Thyroid gland (tissue), 4 donors: ENCODE data around the gene PIGP.

Experiments used
- POLR2A ChIP-seq, 2 donors: fragments of 450-650 bp; IDR thresholded peaks; one replicate each; pipeline ENCODE4 v1.6.1; 2017; ENCODE audit warnings: antibody characterized with exemption in 2 of 2, mild to moderate bottlenecking in 2 of 2, moderate library complexity in 1 of 2
- TF ChIP-seq, protein P1 (sequence below), 6 experiments: fragments of 200-600 bp in 3 of 6; fragments of 450-650 bp in 3 of 6; sonication (generic) in 3 of 6; IDR thresholded peaks; one replicate each; pipeline ENCODE4 v1.5.1; 2016 to 2019; ENCODE audit warnings: antibody characterized with exemption in 6 of 6, mild to moderate bottlenecking in 2 of 6, inconsistent platforms in 1 of 6, moderate library complexity in 1 of 6

GRCh38 chr21:37093977-37094376 lies 21.1 kb upstream of the PIGP start:
- TF ChIP-seq, protein P1, sequence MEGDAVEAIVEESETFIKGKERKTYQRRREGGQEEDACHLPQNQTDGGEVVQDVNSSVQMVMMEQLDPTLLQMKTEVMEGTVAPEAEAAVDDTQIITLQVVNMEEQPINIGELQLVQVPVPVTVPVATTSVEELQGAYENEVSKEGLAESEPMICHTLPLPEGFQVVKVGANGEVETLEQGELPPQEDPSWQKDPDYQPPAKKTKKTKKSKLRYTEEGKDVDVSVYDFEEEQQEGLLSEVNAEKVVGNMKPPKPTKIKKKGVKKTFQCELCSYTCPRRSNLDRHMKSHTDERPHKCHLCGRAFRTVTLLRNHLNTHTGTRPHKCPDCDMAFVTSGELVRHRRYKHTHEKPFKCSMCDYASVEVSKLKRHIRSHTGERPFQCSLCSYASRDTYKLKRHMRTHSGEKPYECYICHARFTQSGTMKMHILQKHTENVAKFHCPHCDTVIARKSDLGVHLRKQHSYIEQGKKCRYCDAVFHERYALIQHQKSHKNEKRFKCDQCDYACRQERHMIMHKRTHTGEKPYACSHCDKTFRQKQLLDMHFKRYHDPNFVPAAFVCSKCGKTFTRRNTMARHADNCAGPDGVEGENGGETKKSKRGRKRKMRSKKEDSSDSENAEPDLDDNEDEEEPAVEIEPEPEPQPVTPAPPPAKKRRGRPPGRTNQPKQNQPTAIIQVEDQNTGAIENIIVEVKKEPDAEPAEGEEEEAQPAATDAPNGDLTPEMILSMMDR (IDR thresholded peaks at IDR 0.05) = no peak
- TF ChIP-seq POLR2A (IDR thresholded peaks at IDR 0.05) = no peak
